Choroid plexus epithelial cell (primary cell): ENCODE measurements around the gene NDUFS4.

Experiments
- DNase-seq: peaks from one replicate; pipeline ENCODE4 v3.0.0-alpha.2; 2010; ENCODE audit warnings: low read depth
- H3K4me3 ChIP-seq: 2 replicates; pipeline ENCODE4 v1.5.1; 2011; ENCODE audit warnings: low read depth, mild to moderate bottlenecking, control low read depth, low read length, moderate library complexity
- TF ChIP-seq, protein P1 (sequence below): conservative IDR thresholded peaks from 2 replicates; pipeline ENCODE4 v1.5.1; 2011; ENCODE audit warnings: low read depth, mild to moderate bottlenecking, control low read depth, inconsistent platforms, low read length, moderate library complexity

NDUFS4 gene

DNA sequence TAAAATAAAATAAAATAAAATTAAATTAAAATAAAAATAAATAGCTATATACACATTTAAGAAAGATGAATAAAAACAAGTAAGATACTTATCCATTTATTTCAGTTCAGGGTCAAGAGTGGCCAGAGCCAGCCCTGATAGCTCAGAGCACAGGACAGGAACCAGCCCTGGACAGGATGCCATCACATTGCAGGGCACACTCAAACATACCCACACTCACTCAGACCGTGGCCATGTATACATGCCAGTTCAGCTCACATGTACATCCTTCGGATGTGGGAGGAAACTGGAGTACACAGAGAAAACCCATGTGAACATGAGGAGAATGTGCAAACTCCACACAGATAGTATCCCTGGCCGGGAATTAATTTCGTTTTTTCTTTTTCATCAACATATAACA is 21.8 kb downstream of the NDUFS4 start:
- TF ChIP-seq, protein P1, sequence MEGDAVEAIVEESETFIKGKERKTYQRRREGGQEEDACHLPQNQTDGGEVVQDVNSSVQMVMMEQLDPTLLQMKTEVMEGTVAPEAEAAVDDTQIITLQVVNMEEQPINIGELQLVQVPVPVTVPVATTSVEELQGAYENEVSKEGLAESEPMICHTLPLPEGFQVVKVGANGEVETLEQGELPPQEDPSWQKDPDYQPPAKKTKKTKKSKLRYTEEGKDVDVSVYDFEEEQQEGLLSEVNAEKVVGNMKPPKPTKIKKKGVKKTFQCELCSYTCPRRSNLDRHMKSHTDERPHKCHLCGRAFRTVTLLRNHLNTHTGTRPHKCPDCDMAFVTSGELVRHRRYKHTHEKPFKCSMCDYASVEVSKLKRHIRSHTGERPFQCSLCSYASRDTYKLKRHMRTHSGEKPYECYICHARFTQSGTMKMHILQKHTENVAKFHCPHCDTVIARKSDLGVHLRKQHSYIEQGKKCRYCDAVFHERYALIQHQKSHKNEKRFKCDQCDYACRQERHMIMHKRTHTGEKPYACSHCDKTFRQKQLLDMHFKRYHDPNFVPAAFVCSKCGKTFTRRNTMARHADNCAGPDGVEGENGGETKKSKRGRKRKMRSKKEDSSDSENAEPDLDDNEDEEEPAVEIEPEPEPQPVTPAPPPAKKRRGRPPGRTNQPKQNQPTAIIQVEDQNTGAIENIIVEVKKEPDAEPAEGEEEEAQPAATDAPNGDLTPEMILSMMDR = no peak
- no peak overlapping the region for H3K4me3 ChIP-seq
- DNase-seq = no peak

DNA sequence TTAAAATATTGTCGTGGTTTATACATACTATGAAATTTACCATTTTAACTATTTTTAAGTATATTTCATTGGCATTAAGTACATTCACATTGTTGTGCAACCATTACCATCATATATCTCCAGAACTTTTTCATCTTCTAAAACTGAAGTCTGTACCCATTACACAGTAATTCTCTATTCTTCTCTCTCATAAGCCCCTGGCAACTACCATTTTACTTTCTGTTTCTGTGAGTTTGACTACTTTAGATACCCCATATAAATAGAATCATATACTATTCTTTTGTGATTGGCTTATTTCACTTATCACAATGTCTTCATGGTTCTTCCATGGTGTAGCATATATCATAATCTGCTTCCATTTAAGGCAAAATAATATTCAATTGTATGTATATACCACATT is 30.3 kb downstream of the NDUFS4 start:
- no peak for DNase-seq
- H3K4me3 ChIP-seq = no peak overlapping the region
- TF ChIP-seq, protein P1 = no peak

DNA sequence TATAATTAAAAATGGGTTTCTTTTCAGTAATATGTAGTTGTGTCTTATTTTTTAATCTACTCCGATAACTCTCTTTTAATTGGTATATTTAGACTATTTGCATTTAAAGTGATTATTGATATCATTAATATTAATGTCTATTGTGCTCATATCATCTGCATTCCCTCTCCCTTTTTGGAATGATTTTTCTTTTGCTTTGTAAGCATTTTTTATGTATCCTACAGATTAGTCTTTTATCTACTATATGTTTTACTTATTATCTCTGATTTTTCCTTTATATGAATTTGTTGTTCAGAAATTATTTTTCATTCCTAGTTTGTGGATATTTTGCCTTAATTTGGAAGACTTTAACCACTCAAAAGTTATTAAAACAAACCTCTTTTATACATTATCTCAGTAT is 34.0 kb downstream of the NDUFS4 start:
- no peak overlapping the region for H3K4me3 ChIP-seq

DNA sequence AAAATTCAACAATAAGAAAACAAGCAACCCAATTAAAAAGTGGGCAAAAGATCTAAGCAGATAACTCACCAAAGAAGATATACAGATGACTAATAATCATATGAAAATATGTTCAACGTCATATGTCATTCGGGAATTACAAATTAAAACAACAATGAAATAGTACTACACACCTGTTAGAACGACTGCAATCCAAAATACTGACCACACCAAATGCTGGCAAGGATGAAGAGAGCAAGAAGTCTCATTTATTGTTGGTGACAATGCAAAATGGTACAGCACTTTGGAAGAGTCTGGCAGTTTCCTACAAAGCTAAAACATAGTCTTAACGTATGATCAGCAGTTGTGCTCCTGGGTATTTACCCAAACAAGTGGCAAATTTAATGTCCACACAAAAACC is 37.5 kb downstream of the NDUFS4 start:
- TF ChIP-seq, protein P1 = no peak
- no peak overlapping the region for H3K4me3 ChIP-seq
- no peak for DNase-seq

More for the DNA sequence above, 34.0 kb downstream of the NDUFS4 start:
- TF ChIP-seq, protein P1 = no peak
- no peak for DNase-seq

DNA sequence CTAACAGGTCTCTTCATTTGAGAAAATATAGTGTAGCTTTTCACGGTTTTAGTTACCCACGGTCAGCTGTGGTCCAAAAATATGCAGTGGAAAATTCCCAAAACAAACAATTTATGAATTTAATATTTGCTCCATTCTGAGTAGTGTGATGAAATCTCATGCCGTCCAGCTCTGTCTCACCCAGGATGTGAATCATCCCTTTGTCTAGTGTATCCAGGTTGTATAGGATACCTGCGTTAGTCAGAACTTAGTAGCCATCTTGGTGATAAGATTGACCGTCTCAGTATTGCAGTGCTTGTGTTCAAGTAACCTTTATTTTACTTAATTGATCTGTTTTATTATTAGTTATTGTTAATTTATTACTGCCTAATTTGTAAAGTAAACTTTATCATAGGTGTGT is 41.1 kb downstream of the NDUFS4 start:
- DNase-seq = peak; percentile 76

DNA sequence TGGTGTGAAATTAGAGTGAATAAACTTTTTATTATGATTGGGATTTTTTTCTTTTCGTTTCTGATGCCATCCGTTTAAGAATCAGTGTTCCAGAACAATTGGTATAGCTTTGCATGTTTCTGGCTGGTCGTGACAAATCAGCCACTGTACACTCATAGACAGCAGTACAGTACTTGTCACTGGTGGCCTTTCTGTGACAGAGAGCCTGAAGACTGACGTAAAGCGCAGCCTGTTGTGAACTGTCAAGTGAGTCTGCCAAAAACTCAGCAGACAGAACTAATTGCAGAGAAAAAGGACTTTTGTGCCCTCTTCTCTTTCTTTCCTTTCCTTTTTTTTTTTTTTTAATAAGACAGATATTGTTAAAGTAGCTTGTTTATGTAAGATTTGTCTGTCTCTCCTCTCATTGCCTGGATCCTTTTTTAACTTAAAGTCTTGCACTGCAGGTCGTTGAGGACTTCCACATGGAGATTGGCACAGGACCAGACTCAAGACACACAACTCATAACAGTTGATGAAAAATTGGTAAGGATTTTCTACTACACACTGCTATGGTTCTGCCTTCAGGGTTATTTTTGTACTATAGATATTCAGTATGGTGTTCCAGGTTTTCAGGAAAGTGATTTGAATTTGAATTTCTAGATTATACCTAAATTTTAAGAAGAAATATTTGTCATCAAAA is 42.7 kb downstream of the NDUFS4 start:
- DNase-seq = peak; percentile 32
- TF ChIP-seq, protein P1 = no peak
- H3K4me3 ChIP-seq = no peak overlapping the region

More for the DNA sequence above, 41.1 kb downstream of the NDUFS4 start:
- TF ChIP-seq, protein P1 = no peak
- no peak overlapping the region for H3K4me3 ChIP-seq

DNA sequence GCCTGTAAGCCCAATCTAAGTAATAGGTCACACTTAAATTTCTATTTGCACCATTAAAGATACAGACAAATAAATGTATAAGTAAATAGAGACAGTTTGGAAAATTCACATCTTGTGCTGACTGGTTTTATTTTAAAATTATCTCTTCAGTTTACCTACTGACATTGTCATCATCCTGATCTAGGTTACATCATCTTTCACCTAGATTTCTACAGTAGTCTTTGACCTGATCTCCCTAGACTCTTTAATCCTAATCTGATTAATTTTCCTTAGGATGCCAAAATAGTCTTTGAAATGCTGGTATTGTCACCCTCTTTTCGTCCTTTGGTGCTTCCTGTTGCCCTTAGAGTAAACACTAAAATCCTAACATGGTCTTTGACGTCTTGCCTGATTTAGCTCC is 43.9 kb downstream of the NDUFS4 start:
- TF ChIP-seq, protein P1 = no peak
- DNase-seq = no peak
- no peak overlapping the region for H3K4me3 ChIP-seq
